Occipital lobe (tissue), 2 donors: ENCODE measurements around the gene NCOA3. TPM values are rescaled to one million over a fixed set of nuclear protein-coding genes. Genes with fewer than 3 reads are reported as not detected.
"Not testable (repeated sequence)": the region's sequence is repeated elsewhere in the genome, so short reads cannot be mapped to it uniquely, and the experiment has no call there.

Source experiments
- DNase-seq: peaks from one replicate; lab custom pipeline; 2025; lab: John Stamatoyannopoulos, UW
- total RNA-seq: library from RNA; depleted of rRNA; stranded (reverse); fragments of >200 nt; gene quantifications from one replicate; pipeline ENCODE4 v1.2.3, GENCODE V29; 2014

Gene NCOA3
- total RNA-seq, 1 donor from 2014 or later, result 53.2 TPM

DNA sequence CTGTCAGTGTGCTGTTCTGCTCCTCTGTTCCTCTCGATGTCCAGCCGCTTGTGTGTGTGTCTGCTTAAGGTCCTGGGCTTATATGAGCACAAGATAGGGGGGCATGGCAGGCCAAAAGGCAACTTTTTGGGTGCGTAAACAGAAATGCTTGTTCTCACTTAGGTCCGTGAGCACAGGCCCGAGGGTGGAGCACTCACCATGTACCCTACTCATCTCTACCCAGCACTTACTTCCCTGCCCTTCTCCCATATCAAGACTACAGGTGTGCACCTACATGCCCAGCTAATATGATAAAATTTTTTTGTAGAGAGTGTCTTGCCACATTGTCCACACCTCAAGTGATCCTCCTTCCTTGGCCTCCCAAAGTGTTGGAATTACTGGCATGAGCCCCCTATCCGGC, 34.3 kb downstream of the NCOA3 start:
- DNase-seq, result no peak

DNA sequence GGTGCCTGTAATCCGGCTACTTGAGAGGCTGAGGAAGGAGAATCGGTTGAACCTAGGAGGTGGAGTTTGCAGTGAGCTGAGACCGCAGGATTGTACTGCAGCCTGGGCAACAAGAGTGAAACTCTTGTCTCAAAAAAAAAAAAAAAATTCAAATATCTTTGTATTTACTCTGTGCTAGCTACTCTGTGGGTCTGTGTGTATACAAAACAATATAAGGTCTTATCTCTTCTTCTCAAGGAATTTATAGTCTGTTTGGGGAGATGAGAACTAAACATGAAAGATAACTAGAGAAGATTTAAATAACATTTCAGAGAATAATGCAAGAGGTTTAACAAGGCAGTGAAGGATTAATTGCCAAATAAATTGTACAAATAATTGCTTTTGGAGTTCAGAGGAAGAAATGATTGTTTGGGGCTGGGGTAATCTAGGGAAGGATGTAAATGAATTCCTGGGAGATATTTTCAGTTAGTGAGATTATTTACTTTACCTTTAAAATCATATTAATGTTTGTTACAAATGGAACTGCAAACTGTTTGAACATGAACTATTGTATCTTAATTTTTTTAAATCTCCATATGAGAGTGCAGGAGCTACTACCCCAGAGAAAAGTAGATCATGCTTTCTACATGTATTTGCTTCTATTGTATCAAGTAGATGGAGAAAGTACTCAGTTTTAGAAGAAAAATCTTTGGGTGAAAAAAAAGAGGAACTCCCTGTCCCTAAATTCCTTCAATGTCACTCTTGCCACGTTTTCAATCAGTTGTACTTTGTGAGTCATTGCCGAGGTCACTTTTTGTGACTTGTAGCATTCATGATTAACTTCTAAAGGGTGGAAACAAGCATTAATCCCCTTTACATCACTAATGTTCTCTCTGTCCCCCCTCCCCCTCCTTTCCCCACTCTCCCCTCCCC, 39.0 kb downstream of the NCOA3 start:
- no peak for DNase-seq

DNA sequence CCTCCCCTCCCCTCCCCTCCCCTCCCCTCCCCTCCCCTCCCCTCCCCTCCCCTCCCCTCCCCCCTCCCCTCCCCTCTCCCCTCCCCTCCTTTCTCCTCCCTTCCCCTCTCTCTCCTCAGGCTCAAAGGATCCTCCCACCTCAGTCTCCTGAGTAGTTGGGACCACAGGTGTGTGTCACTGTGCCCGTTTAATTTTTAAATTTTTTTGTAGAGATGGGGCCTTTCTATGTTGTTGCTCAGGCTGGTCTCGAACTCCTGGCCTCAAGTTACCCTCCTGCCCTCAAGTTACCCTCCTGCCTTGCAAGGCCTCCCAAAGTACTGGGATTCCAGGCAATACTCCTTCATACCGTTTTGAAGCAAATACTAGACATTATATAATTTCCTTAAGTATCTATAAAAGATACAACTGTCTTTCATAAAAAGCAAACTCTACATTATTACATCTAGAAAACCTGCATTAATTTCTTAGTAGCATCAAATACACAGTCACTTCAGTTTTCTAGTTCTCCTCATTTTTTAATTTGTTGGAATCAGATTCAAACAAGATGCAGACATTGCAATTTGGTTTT, 39.8 kb downstream of the NCOA3 start:
- no peak for DNase-seq

DNA sequence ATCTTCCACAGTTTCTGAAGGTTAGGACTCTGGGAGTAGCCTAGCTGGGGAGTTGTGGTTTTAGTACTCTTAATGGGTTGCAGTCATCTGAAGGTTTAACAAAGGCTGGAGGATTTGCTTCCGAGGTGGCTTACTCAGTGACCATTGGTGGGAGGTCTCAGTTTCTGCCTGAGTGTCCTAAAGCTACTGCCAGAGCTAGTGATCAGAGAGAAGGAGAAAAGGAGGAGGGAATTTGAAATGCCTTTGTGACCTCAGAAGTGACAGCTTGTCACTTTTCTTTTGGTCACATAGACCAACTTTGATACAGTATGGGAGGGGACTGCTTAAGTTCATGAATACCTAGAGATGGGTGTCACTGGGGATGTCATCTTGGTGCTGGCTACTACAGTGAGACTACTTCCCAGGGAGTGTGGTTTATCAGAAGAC, 41.3 kb downstream of the NCOA3 start:
- no peak for DNase-seq

DNA sequence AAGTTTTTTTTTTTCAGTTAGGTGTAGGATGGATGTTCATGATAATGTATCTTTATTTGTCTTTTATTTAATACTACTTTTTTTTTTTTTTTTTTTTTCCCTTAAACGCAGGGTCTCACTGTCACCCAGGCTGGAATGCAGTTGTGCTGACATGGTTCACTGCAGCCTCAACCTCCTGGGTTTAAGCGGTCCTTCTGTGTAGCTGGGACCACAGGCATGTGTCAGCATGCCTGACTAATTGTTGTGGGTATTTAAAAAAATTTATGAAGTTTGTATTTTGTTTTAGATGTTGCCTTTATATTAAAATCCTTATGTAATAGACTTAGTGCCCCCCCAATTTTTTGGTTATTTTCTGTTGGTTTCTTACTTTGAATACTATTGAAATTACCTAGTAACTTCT, 42.6 kb downstream of the NCOA3 start:
- no peak for DNase-seq

DNA sequence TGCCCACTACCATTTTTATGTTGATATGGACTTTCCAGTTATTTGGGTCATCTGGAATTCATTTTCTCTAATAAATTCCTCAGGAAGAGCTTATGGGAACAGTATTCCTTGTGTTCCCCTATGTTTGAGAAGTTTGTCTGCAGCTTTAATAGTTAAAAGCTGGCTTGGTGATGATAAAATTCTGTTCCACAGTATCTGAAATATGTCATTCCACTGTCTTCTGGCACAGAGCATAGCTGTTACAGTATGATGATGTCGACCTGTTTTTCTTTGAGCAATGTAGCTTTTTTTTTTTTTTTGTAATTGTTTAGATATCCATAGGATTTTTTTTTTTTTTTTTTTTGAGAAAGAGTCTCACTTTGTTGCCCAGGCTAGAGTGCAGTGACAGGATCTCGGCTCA, 43.2 kb downstream of the NCOA3 start:
- DNase-seq, result no peak

DNA sequence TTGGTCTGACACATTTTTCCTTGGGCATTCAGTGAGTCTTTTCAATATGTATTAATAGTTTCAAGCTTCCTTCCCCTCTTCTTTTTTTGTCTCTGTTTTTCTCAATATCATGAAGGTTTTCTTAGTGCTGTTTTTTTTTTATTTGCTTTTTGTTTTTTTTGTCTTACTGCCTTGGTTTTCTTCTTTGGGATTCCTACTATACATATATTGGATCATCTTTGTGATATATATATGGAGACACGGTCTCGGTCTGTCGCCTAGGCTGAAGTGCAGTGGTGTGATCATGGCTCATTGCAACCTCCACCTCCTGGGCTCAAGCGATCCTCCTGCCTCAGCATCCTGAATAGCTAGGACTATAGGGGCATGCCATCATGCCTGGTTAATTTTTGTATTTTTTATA, 43.8 kb downstream of the NCOA3 start:
- no peak for DNase-seq

DNA sequence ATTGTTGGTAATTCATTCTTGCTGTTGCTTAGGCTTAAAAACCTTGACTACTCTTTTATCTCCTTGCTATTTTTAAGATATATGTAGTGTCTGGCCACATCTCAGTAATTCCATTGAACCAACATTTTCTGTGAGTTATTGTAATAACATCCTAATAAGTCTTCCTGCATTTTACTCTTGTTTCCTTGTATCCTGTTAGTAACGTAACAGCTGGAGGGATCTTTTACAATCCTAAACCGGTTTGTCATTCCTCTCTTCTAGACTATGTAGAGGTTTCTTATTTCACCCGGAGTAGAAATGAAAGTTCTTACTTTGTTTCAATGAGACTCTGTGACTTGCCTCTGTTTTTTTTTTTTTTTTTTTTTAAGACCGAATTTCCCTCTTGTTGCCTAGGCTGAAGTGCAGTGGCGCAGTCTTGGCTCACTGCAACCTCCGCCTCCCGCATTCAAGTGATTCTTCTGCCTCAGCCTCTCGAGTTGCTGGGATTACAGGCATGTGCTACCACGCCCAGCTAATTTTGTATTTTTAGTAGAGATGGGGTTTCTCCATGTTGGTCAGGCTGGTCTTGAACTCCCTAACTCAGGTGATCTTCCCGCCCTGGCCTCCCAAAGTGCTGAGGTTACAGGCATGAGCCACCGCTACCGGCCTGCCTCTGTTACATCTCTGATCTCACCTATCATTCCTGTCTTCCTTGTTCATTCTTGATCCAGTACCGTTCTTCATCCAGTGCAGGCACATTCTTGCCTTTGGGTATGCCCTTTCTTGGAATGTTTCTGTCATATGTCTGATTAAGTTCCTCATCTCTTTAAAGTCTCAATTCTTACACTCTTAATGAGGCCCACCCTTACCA, 44.7 kb downstream of the NCOA3 start:
- no peak for DNase-seq

DNA sequence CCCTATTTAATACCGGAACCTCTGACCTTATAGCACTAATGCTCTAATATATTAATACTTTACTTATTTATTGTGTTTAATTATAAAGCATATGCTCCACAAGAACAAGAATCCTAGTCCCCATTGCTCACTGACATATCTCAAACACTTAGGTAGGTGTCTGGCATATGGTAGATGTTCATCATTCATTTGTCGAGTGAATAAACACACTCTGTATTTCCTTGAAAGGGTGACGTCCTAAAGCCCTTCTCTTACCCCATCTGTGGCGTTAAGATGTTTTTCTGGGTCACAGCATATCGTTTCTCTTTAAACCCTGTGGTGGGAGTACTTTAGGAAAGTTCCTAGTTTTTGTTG, 45.3 kb downstream of the NCOA3 start:
- DNase-seq, result no peak

DNA sequence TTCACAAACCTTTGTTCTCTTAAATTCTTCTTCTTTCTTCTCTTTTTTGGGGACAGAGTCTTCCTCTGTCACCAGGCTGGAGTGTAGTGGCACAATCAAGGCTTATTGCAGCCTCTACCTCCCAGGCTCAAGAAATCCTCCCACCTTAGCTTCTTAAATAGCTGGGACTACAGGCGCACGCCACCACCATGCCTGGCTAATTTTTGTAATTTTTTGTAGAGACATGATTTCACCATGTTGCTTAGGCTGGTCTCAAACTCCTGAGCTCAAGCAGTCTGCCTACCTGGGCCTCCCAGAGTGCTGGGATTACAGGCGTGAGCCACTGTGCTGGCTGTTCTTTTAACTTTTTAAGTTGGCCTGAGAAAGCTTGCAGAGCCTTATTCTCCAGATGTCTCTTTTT, 48.0 kb downstream of the NCOA3 start:
- DNase-seq, result no peak

DNA sequence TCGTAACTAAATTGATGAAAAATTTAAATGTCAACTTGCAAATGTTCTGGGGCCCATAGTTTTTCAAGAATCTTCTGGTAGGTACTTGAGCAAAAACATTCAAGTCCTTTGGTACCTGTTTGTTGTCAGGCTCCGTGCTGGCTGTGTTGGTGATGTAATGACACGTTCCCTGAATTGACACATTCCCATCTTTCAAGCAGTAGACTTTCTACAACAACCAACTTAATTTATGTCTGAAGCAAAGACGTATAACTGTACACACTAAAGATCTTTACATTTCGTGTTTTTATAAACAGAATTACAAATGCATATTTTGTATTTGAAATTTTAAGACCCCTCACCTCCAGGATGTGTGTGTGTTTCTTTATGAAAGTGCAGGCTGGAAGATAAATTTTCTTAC, 49.5 kb downstream of the NCOA3 start:
- DNase-seq, result no peak

DNA sequence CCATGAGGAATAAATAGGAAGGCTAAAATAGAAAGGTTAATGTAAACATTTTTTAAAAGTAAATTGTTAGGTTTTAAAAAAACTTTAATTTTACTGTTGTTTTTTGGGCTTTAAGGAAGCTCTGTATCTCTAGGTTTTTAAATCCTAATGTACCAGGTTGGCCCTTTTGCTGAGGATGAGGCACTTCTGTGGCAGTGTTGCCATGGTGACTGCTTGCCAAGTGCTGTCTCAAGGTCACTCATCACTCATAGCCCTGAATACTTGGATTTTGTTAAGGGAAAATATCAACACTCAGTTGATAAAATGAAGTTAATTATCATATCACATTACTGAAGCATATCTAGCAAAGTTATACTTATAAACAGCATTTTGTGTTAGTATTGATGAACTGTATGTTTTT, 50.2 kb downstream of the NCOA3 start:
- no peak for DNase-seq

DNA sequence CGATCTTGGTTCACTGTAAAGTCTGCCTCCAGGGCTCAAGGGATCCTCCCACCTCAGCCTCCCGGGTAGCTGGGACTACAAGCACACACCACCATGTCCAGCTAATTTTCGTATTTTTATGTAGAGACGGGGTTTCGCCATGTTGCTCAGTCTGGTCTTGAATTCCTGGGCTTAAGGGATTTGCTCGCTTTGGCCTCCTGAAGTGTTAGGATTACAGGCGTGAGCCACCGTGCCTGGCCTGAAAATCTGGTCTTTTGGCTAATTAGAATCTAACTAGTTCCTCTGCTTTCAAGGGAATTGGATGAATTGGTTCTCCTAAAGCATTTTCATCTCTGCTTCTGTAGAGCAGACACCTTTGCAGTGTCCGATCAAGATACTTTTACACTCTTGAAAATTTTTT, 51.3 kb downstream of the NCOA3 start:
- DNase-seq, result no peak

DNA sequence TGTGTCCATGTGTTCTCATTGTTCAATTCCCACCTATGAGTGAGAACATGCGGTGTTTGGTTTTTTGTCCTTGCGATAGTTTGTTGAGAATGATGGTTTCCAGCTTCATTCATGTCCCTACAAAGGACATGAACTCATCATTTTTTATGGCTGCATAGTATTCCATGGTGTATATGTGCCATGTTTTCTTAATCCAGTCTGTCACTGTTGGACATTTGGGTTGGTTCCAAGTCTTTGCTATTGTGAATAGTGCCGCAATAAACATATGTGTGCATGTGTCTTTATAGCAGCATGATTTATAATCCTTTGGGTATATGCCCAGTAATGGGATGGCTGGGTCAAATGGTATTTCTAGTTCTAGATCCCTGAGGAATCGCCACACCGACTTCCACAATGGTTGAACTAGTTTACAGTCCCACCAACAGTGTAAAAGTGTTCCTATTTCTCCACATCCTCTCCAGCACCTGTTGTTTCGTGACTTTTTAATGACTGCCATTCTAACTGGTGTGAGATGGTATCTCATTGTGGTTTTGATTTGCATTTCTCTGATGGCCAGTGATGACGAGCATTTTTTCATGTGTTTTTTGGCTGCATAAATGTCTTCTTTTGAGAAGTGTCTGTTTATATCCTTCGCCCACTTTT, 52.0 kb downstream of the NCOA3 start:
- not testable (repeated sequence) for DNase-seq

DNA sequence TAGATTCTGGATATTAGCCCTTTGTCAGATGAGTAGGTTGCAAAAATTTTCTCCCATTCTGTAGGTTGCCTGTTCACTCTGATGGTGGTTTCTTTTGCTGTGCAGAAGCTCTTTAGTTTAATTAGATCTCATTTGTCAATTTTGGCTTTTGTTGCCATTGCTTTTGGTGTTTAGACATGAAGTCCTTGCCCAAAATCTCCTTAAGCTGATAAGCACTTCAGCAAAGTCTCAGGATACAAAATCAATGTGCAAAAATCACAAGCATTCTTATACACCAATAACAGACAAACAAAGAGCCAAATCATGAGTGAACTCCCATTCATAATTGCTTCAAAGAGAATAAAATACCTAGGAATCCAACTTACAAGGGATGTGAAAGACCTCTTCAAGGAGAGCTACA, 52.6 kb downstream of the NCOA3 start:
- DNase-seq, result not testable (repeated sequence)

DNA sequence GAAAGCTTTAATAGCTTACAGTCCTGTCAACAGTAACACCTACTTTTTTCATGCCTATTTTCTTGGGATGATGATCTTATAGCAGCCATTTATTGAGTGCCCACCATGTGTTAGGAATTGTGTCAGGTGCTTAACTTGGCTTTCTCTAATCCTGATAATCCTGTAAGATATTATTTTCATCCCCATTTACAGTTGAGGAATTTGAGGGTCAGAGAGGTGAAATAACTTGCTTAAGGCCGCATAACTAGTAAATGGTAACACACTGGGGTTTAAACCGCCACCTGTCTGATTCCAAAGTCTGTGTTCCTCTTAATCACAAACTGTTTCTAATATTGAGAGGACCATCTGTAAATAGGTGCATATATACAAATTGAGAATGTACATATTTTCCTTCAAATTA, 55.5 kb downstream of the NCOA3 start:
- no peak for DNase-seq

DNA sequence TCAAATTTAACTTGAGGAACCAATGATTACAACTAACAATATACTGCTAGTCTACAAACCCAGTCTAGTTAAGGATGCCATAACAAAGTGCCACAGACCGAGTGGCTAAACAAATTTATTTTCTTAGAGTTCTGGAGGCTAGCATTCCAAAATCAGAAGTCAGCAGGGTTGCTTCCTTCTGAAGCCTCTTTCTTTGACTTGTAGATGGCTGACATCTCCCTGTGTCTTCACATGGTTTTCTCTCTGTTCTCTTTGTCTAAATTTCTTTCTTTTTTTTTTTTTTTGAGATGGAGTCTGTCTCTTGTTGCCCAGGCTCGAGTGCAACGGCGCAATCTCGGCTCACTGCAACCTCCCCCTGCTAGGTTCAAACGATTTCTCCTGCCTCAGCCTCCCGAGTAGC, 56.1 kb downstream of the NCOA3 start:
- no peak for DNase-seq

DNA sequence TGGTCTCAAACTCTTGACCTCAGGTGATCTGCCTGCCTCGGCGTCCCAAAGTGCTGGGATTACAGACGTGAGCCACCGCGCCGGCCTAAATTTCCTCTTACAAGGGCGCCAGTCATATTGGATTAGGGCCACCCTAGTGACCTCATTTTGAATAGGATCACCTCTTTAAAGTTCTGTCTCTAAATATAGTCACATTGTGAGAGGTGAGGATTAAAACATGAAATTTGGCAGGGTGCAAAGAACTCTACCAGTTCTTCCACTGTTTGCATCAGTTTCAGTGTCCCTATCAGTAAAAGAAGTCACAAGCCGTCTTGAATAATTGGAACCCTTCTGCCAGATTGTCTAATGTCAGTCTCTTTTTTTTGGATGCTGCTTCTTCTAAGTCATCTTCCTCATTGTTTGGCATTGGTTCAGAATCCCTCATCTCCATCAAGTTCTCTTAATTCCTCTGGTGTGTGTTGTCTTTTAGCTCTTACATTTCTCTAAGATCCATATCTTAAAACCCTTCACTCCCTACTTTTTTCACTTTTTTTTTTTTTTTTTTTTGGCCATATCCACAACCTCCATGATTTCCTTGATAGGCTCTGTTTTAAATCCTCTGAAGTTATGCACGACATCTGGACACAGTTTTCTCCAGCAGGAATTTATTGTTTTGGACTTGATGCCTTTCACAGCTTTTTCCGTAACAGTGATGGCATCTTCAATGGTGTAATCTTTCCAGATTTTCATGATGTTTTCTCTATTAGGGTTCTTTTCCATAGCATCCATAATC, 56.8 kb downstream of the NCOA3 start:
- DNase-seq, result no peak

DNA sequence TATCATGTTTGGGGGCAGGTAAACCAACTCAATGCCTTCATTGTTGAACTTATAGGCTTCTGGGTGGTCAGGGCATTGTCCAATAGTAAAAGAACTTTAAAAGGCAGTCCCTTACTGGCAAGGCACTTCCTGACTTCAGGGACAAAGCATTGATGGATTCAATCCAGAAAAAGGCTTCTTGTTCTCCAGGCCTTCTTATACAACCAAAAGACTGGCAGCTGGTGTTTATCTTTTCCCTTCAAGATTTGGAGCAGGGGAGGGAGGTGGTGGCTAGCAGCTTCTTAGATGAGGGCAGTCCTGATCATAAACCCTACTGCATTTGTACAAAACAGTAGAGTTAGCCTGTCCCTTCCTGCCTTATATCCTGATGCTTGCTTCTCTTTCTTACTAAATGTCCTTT, 57.5 kb downstream of the NCOA3 start:
- no peak for DNase-seq

DNA sequence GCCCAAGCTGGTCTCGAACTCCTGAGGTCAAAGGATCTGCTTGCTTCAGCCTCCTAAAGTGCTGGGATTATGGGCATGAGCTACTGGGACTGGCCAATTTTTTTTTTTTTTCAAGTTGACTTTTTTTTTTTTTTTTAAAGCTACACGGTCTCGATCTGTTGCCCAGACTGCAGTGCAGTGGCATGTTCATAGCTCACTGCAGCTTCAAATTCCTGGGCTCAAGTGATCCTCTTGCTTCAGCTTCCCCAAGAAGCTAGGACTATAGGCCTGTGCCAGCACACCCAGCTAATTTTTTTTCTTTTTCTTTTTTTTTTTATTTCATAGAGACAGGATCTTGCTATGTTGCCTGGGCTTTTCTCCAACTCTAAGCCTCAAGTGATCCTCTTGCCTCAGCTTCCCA, 59.5 kb downstream of the NCOA3 start:
- no peak for DNase-seq
